HG02840 (cell line): ENCODE measurements around the gene FAM227A.

ENCODE experiments used
- ATAC-seq: cut with Tn5 transposase; IDR thresholded peaks from one replicate; pipeline ENCODE4 v1.9.1; 2021; ENCODE audit warnings: mild to moderate bottlenecking, moderate library complexity, moderate number of reproducible peaks; ENCODE audit not compliant: unreplicated experiment, low FRiP score

The FAM227A gene

DNA sequence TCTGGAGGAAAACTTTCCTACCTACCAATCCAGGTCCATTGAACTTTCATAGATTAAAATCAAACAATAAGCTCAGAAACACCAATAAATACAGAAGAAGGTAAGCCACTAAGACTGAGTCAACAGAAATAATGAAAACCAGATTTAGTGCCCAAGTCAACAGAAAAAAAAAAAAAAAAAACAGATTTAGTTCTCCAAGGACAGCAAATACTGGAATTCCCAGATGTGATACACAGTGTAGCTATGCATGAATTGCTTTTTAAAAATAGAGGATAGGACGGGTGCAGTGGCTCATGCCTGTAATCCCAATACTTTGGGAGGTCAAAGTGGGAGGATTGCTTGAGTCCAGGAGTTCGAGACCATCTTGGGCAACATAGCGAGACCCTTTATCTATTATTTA, 101.9 kb downstream of the FAM227A start:
- no peak for ATAC-seq

DNA sequence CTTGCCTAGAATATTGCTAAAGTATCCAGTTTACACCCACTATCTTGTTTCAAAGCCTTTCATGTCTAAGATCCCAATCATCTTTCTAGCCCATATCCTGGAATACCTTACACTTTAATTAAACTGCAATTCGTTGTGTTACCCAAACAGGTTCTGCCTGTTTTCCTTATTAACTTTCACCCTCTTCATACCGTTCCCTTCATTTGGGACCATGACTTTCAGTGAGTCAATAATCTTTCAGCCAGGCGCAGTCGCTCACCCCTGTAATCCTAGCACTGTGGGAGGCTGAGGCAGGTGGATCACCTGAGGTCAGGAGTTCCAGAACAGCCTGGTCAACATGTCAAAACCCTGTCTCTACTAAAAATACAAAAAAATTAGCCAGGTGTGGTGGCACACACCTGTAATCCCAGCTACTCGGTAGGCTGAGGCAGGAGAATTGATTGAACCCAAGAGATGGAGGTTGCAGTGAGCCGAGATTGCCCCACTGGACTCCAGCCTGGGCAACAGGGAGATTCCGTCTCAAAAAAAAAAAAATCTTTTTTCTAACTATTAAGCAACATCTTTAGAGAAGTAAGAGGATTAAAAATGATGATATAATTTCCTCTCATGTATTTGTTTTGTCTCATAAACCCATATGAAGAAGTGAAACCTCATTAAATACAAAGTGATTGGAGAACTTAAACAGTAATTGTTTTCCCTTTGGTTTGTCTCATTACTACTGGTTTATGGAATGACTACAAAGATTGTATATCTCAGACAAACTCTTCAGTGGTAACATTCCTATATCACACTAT, 106.9 kb downstream of the FAM227A start:
- no peak for ATAC-seq

DNA sequence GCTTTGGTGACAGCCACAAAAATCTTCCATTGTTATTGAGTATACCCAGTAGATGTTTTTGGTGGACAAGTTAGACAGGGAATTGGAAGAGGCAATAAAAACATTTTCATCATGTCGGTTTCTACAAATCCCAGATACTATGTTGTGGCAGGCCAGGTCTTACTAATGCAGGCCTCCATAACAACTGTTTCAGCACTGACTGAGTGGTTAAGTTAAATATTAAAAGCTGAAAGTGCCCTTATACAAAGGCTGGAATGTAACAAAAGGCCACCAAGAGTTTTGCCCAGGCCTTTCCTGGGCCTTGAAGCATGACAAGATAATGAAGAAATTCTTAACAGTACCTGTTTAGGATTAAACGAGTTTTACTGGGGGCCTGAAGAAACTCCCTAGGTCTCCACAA, 115.5 kb downstream of the FAM227A start:
- no peak for ATAC-seq

DNA sequence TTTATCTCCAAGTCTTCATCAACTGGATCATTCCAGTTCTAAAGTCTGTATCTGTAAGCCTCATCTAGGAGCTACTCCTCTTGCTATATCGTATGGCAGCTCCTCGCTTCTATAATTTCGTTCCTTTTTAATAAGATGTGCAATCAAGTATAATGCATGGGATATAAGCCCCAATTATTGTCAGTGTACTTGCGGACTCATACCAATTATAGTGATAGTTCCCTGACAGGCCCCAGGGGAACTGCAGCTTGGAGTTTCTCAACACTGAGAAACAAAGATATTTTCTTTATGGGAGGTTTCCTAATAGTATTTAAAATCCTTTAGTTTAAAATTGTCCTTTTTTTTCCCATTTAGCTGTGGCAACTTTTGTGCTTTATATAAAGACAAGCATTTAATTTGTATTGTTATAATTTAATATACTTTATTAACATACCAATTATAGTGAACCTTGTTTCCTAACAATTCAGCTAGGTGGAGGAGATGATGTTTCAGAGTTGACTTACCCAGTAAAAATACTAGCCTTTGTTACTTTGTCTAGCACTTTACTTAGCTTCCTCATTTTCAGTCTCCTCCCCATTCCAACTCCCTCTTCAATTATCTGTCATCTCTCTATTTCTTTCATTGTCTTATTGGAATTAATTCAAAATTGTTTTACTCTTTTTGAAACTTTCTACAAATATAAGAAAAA, 124.8 kb downstream of the FAM227A start:
- ATAC-seq, result no peak
